ENCODE data around the gene KRTAP5-1. TPM values are rescaled to one million over a fixed set of nuclear protein-coding genes. Genes with fewer than 3 reads are reported as not detected.

KRTAP5-1 gene
- total RNA-seq, 2 experiments from 2014 or later: not detected

- H3K36me3 Mint-ChIP-seq (ENCODE audit: low read depth): peaks cover 5% of the 10 kb centered on the region
- no peak for DNase-seq
- no peaks in the 10 kb centered on the region for H3K4me1 Mint-ChIP-seq
- CTCF ChIA-PET: interaction anchor here (0.6 to 0.8 kb wide), 3 partner anchors 17 to 206 kb away, joined by 3 to 4 read pairs (median 3); no protein-coding TSS in a partner anchor
- H3K27ac Mint-ChIP-seq: no peak overlapping the region
- H3K27me3 Mint-ChIP-seq: peaks cover 2% of the 10 kb centered on the region
- intact Hi-C loops (cut with DNase I, micrococcal nuclease): no loop called here
- no peaks in the 10 kb centered on the region for H3K9me3 Mint-ChIP-seq (ENCODE audit: low read depth)
- H3K4me3 Mint-ChIP-seq: no peak overlapping the region
- POLR2A ChIA-PET: no interaction called here
- no peak for ATAC-seq
These were observed 26.9 kb downstream of the KRTAP5-1 start for GRCh38 chr11:1557904-1558774.

GRCh38 chr11:1557051-1557884 lies 27.8 kb downstream of the KRTAP5-1 start:
- Mint-ChIP-seq H3K27me3 (peaks cover 2% of the 10 kb centered on the region), H3K4me1 (no peaks in the 10 kb centered on the region), H3K4me3 (no peak overlapping the region), H3K9me3 (ENCODE audit: low read depth) (no peaks in the 10 kb centered on the region), H3K27ac (no peak overlapping the region), H3K36me3 (ENCODE audit: low read depth) (peaks cover 5% of the 10 kb centered on the region)
- ATAC-seq (no peak), DNase-seq (no peak)
- ChIA-PET POLR2A (no interaction called here), CTCF (interaction anchor here (0.6 to 0.7 kb wide), 2 partner anchors 95 to 207 kb away, joined by 3 to 4 read pairs; no protein-coding TSS in a partner anchor)
- intact Hi-C loops (cut with DNase I, micrococcal nuclease): no loop called here

DNA sequence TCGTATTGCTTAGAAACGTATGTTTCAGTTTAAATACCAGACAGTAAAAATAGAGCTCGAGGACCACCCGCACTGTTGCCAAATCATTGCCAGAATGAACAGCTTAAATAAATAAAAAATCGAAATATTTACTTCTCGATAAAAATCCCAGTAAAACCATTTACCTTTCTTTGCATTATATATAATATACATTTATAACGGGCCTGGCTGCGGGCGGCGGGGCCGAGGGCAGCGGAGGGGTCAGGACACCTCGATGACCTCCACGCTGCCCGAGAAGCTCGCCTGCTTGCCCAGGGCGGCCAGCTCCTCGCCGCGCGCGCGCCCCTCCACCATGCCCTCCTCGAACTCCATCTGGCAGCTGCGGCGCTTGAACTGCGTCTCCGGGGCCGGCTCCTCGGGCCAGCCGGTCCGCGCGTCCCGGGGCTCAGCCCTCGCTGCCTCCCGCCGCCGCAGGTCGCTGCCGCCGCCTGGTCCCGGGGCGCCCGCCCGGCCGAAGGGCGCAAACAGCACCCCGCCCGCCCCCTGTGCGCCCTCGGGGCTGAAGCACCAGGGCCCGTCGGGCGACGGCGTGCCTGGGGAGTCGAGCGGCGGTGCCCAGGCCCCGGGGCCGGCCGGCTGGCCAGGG lies 28.7 kb downstream of the KRTAP5-1 start:
- POLR2A ChIA-PET: no interaction called here
- H3K4me1 Mint-ChIP-seq: no peaks in the 10 kb centered on the region
- peaks cover 4% of the 10 kb centered on the region for H3K27me3 Mint-ChIP-seq
- no peak overlapping the region for H3K27ac Mint-ChIP-seq
- CTCF ChIA-PET: interaction anchor here (0.9 to 1.1 kb wide), 2 partner anchors 10 to 19 kb away, joined by 3 to 8 read pairs; no protein-coding TSS in a partner anchor
- H3K9me3 Mint-ChIP-seq (ENCODE audit: low read depth): no peaks in the 10 kb centered on the region
- intact Hi-C loops (cut with DNase I, micrococcal nuclease): no loop called here
- ATAC-seq (no peak), DNase-seq (no peak)
- H3K36me3 Mint-ChIP-seq (ENCODE audit: low read depth): peaks cover 5% of the 10 kb centered on the region
- no peak overlapping the region for H3K4me3 Mint-ChIP-seq

DNA sequence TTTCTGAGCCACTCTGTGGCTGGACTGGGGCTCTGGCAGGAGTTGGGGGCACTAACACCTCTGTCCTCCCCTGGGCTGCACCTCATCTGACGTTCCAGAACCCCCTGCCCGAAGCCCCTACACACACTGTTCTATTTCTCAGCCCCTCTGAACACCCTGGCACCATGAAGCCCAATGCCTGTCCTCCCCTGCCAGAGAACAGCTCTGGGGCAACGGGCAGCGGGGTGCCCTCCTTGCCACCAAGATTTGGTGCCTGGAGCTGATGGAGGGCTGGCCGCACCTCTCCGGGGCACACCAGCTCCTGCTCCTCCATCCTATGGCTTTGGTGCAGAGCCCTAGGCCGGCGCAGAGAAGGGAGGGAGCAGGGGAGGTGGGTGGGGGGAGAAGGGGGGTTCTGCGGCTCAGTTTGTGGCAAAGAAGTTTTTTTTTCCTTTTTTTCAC lies 29.4 kb downstream of the KRTAP5-1 start:
- Mint-ChIP-seq H3K4me1 (no peaks in the 10 kb centered on the region), H3K9me3 (ENCODE audit: low read depth) (no peaks in the 10 kb centered on the region), H3K4me3 (no peak overlapping the region), H3K27me3 (peaks cover 4% of the 10 kb centered on the region), H3K36me3 (ENCODE audit: low read depth) (peaks cover 5% of the 10 kb centered on the region), H3K27ac (no peak overlapping the region)
- DNase-seq: no peak
- POLR2A ChIA-PET: no interaction called here
- CTCF ChIA-PET: interaction anchor here (0.9 to 1.1 kb wide), 2 partner anchors 10 to 19 kb away, joined by 3 to 8 read pairs; no protein-coding TSS in a partner anchor
- ATAC-seq: no peak
- intact Hi-C loops (cut with DNase I, micrococcal nuclease): no loop called here

DNA sequence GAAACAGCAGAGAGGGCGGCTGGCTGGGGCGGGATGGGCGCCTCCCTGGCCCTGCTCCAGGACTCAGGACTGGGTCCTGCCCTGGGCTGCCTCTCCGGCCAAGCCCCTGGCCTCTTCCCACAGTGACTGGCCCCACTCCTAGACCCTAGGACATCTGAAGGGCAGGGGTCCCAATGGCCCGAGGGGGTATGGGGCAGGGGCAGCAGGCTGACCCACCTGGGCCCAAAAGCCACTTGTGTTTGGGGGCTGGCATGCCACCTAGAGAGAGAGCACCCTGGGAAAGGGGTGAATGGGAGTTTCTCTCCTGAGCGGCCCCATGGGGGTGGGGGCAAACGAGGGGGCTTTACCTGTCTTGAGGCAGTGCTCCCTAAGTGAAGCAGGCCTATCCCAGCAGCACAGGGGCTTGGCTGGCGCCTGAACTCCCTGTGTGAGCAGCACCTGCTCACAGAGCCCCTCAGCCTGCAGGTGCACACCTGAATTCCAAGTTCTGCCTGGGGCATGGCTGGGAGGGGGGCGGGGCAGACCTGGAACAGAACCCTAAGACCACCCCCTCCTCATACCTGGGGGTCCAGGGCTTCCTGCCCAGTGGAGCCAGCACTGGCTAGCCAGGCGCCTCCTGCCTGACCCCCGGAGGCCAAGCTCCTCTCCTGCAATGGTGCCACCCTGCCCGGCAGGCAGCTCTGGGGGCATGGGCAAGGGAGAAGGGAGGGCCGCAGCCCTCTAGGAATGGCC lies 29.9 kb downstream of the KRTAP5-1 start:
- DNase-seq (no peak), ATAC-seq (no peak)
- H3K36me3 Mint-ChIP-seq (ENCODE audit: low read depth): peaks cover 5% of the 10 kb centered on the region
- no peaks in the 10 kb centered on the region for H3K9me3 Mint-ChIP-seq (ENCODE audit: low read depth)
- H3K4me1 Mint-ChIP-seq: no peaks in the 10 kb centered on the region
- CTCF ChIA-PET: interaction anchor here (0.7 to 1.1 kb wide), 3 partner anchors 9 to 264 kb away, joined by 3 to 8 read pairs (median 3); no protein-coding TSS in a partner anchor
- peaks cover 6% of the 10 kb centered on the region for H3K27me3 Mint-ChIP-seq
- POLR2A ChIA-PET: no interaction called here
- H3K27ac Mint-ChIP-seq: no peak overlapping the region
- H3K4me3 Mint-ChIP-seq: no peak overlapping the region
- intact Hi-C loops (cut with DNase I, micrococcal nuclease): no loop called here

DNA sequence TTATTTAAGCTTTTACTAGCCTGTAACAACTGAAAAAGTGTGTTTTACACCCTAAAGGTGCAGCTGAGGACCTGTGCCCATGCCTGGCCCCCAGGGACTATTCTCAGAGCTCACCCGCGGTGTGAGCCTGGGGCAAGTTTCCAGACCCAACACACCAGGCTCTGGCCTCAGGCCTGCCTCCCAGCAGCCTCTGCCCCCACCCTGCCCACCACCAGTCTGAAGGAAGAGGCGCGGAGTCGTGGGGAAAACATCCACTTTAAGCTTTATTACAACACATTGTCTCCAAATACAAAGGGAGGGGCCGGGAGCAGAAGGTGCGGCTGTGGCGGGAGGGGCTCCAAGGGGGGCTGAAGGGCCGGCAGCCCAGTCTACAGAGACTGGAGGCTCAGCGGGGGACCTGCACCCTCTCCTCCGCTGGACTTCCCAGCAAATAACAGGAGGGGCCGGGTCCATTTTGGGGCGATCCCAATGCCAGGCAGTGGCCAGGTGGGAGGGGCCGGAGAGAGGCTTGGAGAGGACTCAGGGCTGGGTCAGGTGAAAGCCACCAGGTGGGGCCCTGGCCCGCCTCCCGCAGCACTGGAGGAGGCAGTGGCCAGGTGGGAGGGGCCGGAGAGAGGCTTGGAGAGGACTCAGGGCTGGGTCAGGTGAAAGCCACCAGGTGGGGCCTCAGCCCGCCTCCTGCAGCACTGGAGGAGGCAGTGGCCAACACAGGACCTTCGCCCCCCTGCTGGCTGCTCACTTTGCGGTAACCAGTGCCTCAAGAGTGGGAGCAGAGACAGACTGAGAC lies 31.1 kb downstream of the KRTAP5-1 start:
- DNase-seq (no peak), ATAC-seq (no peak)
- H3K27me3 Mint-ChIP-seq: peaks cover 12% of the 10 kb centered on the region
- H3K4me1 Mint-ChIP-seq: no peaks in the 10 kb centered on the region
- ChIA-PET POLR2A (no interaction called here), CTCF (interaction anchor here (1.4 kb wide), 1 partner anchor 21 kb away, joined by 5 read pairs; no protein-coding TSS in a partner anchor)
- no peak overlapping the region for H3K27ac Mint-ChIP-seq
- H3K4me3 Mint-ChIP-seq: no peak overlapping the region
- no peaks in the 10 kb centered on the region for H3K9me3 Mint-ChIP-seq (ENCODE audit: low read depth)
- intact Hi-C loops (cut with DNase I, micrococcal nuclease): no loop called here
- H3K36me3 Mint-ChIP-seq (ENCODE audit: low read depth): peaks cover 5% of the 10 kb centered on the region

- H3K4me1 Mint-ChIP-seq: peaks cover 2% of the 10 kb centered on the region
- H3K36me3 Mint-ChIP-seq (ENCODE audit: low read depth): no peaks in the 10 kb centered on the region
- H3K27ac Mint-ChIP-seq: no peak overlapping the region
- no peak overlapping the region for H3K4me3 Mint-ChIP-seq
- no peak for DNase-seq
- ATAC-seq: no peak
- H3K27me3 Mint-ChIP-seq: peaks cover 27% of the 10 kb centered on the region
- H3K9me3 Mint-ChIP-seq (ENCODE audit: low read depth): no peaks in the 10 kb centered on the region
- POLR2A ChIA-PET: no interaction called here
- CTCF ChIA-PET: interaction anchor here (1.0 to 1.3 kb wide), 2 partner anchors 20 to 25 kb away, joined by 3 read pairs; no protein-coding TSS in a partner anchor
- intact Hi-C loops (cut with DNase I, micrococcal nuclease): no loop called here
These were observed 35.4 kb downstream of the KRTAP5-1 start for GRCh38 chr11:1549338-1550330.

DNA sequence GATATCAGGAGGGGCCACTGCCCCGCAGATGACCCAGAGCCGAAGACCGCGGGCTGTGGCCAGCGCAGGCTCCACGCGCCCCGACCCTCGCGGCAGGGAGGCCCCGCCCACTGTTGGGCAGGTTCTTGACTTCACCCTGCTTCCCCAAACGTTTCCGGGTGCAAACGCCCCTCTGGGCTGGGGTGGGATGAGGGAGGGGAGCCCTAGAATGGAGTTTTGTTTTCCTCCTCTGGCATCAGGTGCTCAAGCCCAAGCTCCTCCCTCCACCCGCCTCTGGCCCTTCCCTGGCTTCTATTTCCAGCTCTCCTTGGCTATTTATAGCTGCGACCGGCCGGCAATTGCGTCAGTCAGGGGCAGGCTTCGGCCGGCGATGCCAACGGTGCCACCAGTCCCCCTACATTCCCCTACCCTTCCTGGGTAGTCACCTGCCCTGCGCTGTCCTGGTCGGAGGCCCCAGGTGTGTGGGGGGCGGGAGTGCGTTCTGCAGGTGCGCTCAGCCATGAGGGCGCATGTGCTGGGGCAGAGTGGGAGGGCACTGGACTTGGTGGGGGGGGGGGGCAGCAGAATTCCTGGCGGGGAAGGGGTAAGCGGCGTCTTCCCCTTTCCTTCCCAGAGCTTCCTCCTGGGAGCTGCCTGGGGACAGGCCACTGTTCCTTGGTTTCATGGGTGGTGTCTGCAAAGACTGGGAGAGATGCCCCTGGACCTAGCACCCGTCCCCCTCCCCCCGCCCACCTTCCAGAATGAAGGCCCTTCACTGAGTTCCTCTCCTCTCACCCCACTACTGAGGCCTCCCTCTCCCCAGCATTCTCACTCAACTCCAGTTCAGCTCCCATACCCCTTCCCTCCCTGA lies 36.6 kb downstream of the KRTAP5-1 start:
- DNase-seq (no peak), ATAC-seq (no peak)
- ChIA-PET CTCF (interaction anchor here (1.0 to 3.3 kb wide), 3 partner anchors 21 to 26 kb away, joined by 3 to 46 read pairs (median 3); no protein-coding TSS in a partner anchor), POLR2A (no interaction called here)
- Mint-ChIP-seq H3K27ac (no peak overlapping the region), H3K36me3 (ENCODE audit: low read depth) (no peaks in the 10 kb centered on the region), H3K4me1 (peaks cover 2% of the 10 kb centered on the region), H3K9me3 (ENCODE audit: low read depth) (no peaks in the 10 kb centered on the region), H3K4me3 (no peak overlapping the region), H3K27me3 (peaks cover 25% of the 10 kb centered on the region)
- intact Hi-C loops (cut with DNase I, micrococcal nuclease): no loop called here
